HUDEP-2 (cell line): ENCODE data around the gene TOGARAM2.

Experiments used
- DNase-seq, 76 experiments: peaks; one replicate each; lab custom pipeline; 2025; ENCODE audit not compliant: unreplicated experiment in 76 of 76; lab: John Stamatoyannopoulos, UW

Gene TOGARAM2

DNA sequence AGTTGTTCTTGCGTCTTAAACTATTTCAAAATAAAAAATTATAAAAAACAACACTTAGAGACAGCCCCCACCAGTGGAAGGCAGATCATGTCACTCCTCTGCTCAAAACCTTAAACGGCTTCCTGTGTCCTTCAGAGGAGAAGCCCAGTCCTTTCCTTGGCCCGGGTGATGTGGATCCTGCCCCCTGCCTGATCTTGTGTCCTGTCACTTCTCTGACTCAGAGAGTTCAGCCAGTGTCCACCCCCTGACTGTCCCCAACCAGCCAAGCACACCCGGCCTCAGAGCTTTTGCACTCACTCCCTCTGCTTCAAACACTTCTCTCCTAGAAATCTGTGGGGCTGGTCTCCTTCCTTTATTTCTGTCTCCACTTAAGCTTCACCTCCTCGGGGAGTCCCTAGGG is 35.4 kb downstream of the TOGARAM2 start:
- DNase-seq: no peak

DNA sequence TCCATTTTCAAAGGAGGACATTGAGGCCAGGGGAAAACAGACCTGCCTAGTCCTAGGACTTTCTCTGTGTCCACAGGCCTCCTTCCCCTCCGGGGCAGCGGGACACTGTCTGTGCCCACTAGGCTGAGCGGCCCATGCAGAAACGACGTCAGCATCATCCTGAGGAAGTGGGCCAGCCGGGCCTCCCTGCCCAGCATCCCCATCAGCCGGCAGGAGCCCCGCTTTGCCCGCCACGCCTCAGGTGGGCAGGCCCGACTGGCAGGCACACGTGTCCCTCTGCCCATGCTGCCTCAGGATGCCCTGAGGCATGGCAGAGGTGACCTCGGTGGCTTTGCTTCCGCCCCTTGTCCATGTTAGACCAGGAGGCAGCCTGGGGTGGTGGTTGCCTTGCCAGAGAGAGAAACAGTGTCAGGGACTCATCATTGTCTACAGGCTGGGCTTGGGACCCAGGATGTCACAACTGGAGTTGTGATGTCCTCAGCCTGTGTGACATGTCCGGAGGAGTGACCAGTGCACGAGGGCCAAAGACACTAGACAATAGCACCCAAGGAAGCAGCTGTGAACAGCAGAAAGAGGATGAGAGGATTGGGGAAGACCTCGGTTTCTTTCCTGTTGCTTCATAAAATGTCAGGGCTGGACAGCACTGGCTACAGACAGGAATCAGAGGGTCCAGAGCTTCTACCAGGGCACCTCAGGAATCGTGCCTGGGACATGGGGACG is 36.8 kb downstream of the TOGARAM2 start:
- DNase-seq: no peak

DNA sequence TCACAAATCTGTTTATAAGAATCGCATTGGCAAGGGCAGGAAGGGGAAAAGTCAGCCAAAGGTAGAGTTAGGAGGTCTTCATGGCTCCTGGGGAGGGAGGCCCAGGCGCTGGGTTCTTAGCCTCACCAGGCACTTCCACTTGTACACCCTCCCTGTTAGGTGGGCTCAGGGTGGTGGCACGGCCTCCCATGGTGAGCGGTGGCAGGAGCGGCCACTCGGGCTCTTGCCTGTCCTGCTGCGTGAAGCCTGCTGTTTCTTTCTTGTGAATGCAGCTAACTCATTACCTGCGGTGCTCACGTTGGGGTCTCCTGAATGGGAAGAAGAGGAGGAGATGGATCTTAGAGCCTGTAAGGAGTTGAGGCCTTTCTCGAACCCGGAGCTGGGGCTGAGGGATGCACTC is 40.8 kb downstream of the TOGARAM2 start:
- DNase-seq: no peak

- no peak for DNase-seq
Measured at GRCh38 chr2:29022679-29023078, 41.6 kb downstream of the TOGARAM2 start.

DNA sequence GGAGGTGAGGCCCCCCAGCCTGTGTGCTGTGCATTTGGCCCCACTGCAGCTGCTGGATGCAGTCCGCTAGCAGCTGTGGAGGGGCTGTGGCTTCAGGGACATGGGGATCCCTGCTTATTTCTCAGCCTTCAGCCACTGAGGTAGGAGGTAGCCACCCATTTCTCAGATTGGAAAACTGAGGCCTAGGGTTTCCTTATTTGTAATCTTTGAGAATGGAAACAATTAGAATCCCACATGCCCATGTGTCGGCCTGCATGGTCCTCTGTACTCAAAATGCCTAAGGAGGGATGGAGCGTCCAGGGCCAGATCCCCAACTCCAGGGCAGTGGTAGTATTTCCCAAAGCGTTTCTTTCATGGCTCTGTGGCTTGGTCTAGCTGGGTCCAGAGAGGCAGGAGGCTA is 42.1 kb downstream of the TOGARAM2 start:
- no peak for DNase-seq

DNA sequence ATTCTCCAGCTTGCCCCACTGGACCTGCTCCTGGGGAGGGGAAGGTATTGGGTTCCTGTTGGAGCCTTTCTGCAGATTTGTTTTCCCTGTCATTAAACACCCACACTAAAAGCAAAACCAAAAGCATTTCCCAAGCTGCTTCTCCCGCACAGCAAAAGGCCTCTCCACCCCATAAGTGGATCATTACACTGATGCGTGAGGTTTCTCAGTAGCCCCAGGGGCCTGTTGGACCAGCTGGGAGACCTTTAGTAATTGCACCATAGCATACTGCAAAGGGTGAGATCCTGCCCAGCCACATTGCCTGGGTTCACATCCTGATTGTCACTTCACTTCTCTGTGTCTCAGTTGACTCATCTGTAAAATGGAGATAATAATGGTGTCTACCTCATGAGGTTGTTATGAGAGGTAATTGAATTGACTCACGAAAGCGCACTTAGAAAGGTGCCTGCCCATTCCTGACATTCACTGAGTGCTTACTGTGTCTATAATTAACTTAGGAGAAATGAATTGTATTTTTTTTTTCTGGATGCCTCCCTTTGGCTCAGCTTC is 43.9 kb downstream of the TOGARAM2 start:
- DNase-seq: no peak

DNA sequence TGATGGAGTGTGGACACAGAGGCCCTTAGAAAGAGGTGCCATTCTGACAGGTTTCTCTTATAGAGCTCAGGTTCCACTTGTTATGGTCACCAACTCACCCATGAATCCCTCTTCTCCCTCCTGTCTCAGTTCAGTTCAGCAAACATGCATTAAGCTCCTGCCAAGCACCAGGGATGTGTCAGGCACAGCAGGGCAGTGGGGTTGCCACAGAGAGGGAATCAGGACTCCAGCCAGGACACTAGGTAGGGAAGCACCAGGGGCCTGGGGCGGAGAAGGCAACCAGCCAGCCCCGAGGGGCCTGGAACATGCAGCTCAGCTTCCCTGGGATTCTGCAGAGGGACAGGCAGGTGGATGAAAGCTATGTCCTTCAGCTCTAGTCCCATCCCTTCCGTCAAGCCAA is 44.6 kb downstream of the TOGARAM2 start:
- DNase-seq: no peak

- no peak for DNase-seq
Measured at GRCh38 chr2:29031046-29031445, 49.9 kb downstream of the TOGARAM2 start.

DNA sequence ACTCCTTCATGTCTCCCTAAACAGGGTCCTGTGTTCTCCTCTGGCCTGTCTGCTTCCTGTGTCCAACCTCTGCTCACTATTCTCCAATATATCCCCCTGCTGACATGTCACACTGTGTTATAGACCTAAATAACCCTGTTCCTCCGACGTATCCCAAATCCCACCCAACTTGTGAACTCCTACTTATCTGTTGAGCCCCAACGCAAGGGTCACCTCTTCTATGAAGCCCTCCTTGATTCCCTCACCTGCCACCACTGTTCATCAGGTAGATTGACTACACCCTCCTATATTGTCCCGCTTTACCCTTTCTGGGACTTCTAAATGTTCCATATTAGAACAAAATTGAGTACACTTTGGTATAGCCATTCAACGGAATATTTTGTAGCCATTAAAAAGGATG is 51.1 kb downstream of the TOGARAM2 start:
- no peak for DNase-seq

- DNase-seq: no peak
Measured at GRCh38 chr2:29033172-29033571, 52.1 kb downstream of the TOGARAM2 start.

- no peak for DNase-seq
Measured at GRCh38 chr2:29033656-29034055, 52.6 kb downstream of the TOGARAM2 start.

GRCh38 chr2:29035016-29035745 is 54.1 kb downstream of the TOGARAM2 start:
- no peak for DNase-seq

DNA sequence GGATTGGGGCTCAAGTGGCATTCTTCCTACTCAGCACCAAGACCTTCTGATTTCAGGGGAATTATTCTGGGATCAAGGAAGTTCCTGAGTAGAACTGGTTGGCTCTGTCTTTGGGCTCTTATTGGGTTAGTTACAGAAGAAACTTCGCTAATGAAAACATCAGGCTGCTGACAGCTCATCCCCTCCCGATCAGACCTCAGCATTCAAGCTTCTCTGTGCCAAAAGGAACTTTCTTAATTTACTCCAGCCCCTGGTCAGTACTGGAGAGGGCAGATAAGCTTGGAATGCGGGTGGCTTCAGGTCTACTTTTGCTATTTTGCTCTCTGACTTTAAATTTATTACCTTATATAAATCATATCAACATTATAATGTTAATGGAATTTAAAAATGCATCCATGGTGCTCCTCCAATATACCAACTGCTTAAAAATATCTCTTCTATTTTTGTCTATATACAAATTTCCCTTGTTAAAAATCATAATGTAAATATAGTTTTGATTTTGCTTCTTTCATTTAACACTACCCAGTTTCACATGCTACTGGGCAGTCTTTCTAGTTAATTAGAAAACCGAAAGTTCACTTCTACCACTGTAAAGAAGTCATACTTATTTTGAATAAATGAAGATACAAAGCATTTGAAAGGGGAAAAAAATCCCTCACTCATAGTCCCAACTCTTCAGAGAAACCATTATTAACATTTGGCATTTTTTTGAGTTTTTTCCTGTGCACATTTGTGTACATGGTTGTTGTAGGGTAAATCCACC is 58.8 kb downstream of the TOGARAM2 start:
- DNase-seq: no peak

DNA sequence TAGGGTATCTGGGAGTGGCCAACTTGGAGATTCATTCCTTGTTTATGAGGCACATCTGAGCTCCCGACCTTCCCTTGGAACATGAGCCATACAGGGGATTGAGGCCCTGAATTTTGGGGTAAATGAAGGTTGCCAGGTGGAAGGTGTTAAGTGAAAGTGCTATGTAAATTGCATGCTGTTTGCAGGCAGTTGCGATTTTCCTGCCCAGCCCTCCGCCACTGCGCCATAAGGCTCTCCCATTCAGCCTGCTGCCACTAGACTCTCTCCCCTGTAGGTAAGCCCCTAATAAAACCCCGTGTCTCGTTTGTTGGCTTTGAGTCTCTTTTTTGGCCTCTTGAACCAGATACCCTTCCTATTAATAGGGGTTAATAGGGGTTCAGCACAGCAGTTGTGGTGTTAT is 59.5 kb downstream of the TOGARAM2 start:
- no peak for DNase-seq

DNA sequence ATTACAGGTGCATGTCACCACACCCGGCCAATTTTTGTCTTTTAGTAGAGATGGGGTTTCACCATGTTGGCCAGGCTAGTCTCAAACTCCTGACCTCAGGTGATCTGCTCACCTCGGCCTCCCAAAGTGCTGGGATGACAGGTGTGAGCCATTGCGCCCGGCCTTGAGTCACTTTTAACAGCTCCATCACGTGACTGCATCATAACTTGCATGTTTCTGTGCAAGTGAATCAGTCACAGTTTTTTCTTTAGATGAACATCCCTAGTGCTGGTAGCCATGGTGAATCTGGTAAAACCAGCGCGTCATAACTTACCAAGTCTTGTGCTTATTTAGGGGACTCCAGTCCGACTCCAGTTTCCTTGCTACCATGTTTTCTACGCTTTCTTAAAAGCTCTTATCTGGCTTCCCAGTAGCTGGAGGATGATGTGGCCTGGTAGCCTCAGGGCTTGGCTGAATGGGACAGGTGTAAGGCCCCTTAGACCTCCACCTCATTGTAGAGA is 60.1 kb downstream of the TOGARAM2 start:
- no peak for DNase-seq

DNA sequence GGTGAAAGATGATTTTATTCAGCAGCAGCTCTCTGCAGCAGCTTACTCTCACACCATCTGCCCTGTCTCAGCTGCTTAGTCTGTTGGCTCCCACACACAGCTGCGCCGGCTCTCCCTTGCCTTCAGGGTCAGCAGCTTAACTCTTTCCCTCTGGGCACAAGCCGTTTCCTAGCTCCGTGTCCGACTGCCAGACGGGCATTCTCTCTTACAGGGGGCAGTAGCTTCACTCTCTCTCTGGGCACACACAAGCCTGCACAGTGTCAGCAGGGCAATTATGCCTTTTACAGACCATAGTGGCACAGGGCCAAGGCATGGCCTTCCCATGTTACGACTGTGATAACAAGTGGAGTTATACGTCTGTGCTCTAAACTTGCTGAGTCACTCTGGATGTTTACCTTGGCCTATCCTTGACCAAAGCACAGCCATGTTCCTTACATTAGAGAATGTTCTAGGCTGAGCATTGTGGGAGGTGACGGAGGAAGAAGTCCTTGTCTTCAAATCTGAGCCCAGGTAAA is 61.5 kb downstream of the TOGARAM2 start:
- no peak for DNase-seq

DNA sequence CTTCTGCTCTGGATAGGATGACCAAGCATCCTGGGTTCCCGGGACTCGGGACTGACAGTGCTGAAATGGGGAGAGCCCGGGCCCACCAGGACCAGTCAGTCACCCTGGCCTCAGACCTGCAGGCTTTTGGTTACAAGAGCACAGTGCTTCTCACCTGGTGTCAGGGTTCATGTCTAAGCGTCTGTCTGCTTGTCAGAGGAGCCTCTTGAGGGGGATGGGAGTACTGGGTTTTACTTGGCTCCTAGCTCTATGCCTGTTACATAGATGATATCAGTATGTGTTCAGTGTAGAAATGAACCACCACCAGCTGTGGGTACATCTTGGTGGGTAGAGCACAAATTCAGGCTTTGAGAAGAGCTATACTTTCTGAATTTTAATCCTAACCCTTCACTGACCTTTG is 63.4 kb downstream of the TOGARAM2 start:
- DNase-seq: no peak

DNA sequence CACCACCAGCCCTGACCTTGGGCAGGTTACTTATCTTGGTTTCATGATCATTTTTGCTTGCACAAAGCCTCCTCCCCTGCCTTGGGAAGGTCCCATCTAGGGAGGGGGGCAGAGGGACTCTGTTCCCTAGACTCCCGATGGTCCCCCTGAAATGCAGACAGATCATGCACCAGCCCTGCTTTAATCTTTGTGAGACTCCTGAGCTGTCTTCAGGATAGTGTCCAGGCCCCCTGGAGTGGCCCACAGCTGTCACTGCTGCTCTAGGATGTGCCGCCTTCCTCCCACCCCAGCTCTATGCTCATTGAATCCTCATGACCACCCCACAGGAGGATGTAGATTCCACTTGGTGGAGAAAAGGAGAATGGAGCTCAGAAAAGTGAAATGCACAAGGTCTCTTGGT is 65.2 kb downstream of the TOGARAM2 start:
- no peak for DNase-seq

GRCh38 chr2:29047083-29047845 is 66.2 kb downstream of the TOGARAM2 start:
- no peak for DNase-seq

DNA sequence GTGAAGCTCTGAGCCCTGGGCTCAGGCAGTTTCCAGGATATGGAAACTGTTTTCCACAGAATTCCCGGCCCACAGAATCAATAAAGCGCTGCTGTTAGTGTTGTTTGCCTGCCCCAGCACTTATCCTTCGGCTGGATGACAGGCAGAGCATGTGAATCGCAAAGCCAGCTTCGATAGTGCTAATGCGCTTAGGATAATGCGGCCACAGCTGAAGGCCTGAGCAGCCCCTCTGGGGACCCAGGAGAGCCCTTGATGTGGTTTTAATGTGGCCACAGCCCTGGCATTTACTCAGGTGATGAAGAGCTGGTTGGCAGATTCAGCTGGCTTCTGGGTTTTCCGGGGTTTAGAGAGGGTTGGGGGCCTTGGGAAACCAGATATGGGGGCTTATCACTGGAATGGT is 69.5 kb downstream of the TOGARAM2 start:
- DNase-seq: no peak
